ENCODE results near the gene SLC37A1.

Gene SLC37A1

GRCh38 chr21:42479582-42479981, 34.1 kb upstream of the SLC37A1 start:
- DNase-seq = no peak

GRCh38 chr21:42480736-42481135, 32.9 kb upstream of the SLC37A1 start:
- DNase-seq = no peak

GRCh38 chr21:42481169-42481568, 32.5 kb upstream of the SLC37A1 start:
- DNase-seq = no peak

GRCh38 chr21:42484966-42485365, 28.7 kb upstream of the SLC37A1 start:
- no peak for DNase-seq

GRCh38 chr21:42486072-42486471, 27.6 kb upstream of the SLC37A1 start:
- no peak for DNase-seq

- DNase-seq = no peak
These were observed 27.1 kb upstream of the SLC37A1 start for GRCh38 chr21:42486531-42486930.

GRCh38 chr21:42489006-42489563, 24.6 kb upstream of the SLC37A1 start:
- DNase-seq = no peak

GRCh38 chr21:42489991-42490390, 23.7 kb upstream of the SLC37A1 start:
- DNase-seq = no peak

GRCh38 chr21:42490720-42491119, 22.9 kb upstream of the SLC37A1 start:
- peak; percentile 76 for DNase-seq

- peak; percentile 67 for DNase-seq
These were observed 22.3 kb upstream of the SLC37A1 start for GRCh38 chr21:42491328-42491727.

GRCh38 chr21:42492201-42492600, 21.5 kb upstream of the SLC37A1 start:
- no peak for DNase-seq

GRCh38 chr21:42493109-42494060, 20.3 kb upstream of the SLC37A1 start:
- DNase-seq = peak; percentile 80

GRCh38 chr21:42495027-42495426, 18.6 kb upstream of the SLC37A1 start:
- no peak for DNase-seq

GRCh38 chr21:42495765-42496119, 17.9 kb upstream of the SLC37A1 start:
- peak; percentile 69 for DNase-seq

GRCh38 chr21:42496120-42496838, 17.4 kb upstream of the SLC37A1 start, which contains the start of gene RSPH1:
RSPH1 (minus strand) TSS chr21:42496224; CDS start chr21:42496186, 38 bp downstream.
- DNase-seq = peak; percentile 100

GRCh38 chr21:42496839-42497202, 16.8 kb upstream of the SLC37A1 start:
- peak; percentile 60 for DNase-seq

GRCh38 chr21:42498012-42498411, 15.6 kb upstream of the SLC37A1 start:
- DNase-seq = no peak

GRCh38 chr21:42499444-42500112, 14.1 kb upstream of the SLC37A1 start:
- peak; percentile 35 for DNase-seq

GRCh38 chr21:42500225-42500624, 13.4 kb upstream of the SLC37A1 start:
- DNase-seq = no peak

- no peak for DNase-seq
These were observed 12.9 kb upstream of the SLC37A1 start for GRCh38 chr21:42500736-42501135.

GRCh38 chr21:42503711-42504110, 9.9 kb upstream of the SLC37A1 start:
- no peak for DNase-seq

- no peak for DNase-seq
These were observed 8.4 kb upstream of the SLC37A1 start for GRCh38 chr21:42505090-42505726.

- no peak for DNase-seq
These were observed 6.2 kb upstream of the SLC37A1 start for GRCh38 chr21:42507418-42507817.
